ENCODE data around the gene IGIP.

The IGIP gene

DNA sequence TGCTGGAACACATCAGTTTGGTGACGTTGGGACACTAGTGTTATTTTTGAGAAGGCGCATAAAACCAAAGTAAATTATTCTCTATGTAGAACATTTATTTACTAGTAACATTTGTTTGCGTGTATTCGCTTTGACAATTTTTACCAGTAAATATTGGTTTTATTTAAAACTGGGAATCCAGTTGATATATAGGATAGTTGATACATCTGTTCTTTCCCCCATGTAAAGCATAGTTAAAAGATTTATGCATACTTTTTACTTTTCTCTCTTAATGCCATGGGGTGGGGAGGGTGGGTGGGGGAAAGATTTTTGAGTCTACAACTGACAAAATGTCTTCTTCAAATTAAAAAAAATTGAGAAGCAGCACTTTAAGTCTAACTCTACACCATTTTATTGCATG, at the start of gene IGIP:
TSS of gene IGIP (plus strand) at position 301 of the 400 bp plus-strand sequence. CDS start 2,540 bp downstream, outside the sequence.
- no peak for DNase-seq

DNA sequence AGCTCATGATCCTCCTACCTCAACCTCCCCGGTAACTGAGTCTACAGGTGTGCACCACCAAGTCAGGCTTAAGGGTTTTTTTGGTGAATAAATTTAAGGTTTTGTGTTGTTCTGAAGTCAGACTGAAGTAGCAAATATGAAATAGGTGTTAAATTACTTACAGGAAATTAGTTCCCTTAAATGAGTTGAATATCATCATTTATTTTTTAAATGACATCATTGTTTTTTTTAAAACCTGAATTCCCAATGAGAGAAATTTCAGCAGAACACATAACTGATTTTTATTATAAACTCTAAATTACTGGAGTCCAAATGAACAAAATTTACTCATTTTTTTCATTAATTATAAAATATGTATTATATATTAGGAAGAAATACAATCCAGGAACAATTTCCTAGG, 49.6 kb upstream of the IGIP start:
- no peak for DNase-seq

DNA sequence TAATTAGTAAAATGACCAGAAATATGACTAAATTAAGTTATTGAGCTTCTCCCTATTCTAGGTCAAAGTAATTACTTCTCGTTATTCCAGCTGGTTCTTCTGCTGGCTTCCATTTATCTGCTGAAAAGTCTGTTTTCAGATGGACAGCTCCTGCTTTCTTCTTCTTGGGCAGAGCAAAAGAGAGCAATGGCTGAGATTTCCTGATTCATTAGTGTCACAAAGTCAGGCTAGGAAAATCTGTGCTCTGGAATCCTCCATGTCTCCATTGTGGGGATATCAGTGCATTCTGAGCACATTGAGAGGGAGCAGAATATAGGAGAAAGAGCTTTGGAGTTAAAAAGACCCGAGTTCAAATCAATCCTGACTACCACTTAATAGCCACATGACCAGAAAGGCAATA, 48.9 kb upstream of the IGIP start:
- no peak for DNase-seq

DNA sequence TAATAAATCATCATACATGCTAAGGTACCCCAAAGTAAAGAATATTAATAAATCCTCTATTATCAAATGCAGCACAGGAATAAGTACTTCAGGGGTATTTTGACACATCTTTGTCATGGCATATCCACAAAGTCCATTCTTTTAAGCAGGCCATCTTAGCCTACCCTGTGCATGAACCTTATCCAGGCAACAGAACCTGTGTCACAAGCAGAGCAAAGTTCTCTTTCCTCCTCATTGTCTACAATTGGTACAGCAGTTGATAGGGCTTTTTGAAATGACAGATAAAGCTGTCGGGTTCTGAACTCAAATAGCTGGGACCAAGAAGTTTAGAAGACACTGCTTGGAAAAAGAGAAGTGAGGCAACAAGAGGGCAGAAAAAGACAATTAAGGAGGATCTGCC, 42.6 kb upstream of the IGIP start:
- DNase-seq = no peak

DNA sequence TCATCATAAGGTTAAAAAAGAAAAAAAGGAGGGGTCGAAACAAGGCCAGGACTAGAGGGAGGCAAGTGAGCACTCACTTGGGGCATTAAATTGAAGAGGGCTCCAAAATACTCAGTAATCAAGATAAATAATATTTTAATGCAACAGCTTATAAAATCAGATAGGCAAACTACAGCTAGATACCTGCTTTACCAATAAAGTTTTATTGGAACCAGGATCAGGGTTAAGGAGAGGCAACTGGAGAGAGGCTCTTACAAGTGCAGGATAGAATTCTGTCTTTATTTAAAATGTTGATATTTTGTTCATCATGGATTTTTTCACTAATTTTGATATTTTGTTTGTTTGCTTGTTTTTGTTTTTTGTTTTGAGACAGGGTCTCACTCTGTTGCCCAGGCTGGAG, 42.1 kb upstream of the IGIP start:
- no peak for DNase-seq

DNA sequence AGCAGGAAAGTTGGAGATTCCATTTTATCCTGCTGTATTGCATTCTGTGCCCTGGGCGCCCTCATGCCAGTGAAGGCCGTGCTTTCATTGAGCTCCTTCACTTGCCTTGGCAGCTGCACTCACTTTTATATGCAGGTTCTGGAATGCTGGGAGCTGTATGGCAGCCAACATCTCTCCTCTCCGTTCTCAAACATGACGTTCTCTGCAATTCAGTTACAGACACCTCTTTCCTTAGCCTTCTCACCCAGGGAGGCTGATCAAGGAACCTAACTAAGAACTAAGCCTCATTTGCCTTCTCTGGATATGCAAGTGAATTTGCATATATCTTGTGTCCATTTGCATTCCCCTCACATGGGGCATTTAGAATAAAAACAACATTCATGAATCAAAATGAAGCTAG, 41.2 kb upstream of the IGIP start:
- DNase-seq = no peak

DNA sequence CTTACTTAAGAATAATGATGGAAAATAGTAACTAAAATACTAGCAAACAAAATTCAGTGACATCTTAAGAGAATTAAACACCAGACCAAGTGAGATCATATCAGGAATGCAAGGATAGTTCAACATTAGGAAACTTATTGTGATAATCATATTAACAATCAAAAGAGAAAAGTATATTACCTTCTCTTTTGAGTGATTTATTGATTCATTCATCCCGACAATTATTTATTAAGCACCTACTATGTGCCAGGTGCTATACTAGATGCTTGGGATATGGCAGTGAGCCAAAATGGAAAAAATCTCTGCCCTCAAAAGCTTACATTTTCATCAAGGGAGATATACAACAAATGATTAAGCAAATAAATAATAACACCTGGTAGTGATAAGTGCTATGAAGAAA, 35.5 kb upstream of the IGIP start:
- no peak for DNase-seq

DNA sequence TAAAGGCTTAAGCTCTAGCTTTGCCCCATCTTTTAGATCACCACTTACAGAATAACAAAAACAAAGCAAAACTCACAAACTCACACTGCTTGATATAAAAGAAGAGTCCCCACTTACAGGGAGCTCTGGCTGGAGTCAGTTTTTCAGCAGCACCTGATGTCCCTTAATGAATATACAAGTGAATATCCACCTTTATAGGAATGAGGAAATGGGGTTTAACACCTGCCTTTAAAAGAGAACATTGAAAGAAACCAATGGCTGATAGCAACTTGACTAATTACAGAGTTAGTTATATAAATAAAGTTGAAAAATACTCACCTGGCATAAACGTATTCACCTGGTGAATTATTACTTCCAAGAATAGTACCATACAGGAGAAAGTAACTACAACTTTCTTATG, 32.6 kb upstream of the IGIP start:
- DNase-seq = no peak

DNA sequence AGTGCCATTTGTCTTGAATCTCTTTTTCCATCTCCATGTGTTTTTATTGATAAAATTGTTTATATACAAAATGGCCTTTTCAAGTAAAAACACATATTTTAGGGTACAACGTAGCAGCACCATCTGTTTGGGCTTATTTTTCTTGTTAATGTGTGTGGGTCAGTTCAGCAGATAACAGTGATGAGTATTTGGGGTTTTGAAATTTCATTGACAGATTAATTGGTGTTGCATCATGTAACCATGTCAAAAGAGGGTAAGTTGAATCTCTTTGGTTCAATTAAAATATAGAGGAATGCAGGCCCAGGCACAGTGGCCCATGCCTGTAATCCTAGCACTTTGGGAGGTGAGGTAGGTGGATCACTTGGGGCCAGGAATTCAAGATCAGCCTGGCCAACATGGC, 31.9 kb upstream of the IGIP start:
- no peak for DNase-seq

DNA sequence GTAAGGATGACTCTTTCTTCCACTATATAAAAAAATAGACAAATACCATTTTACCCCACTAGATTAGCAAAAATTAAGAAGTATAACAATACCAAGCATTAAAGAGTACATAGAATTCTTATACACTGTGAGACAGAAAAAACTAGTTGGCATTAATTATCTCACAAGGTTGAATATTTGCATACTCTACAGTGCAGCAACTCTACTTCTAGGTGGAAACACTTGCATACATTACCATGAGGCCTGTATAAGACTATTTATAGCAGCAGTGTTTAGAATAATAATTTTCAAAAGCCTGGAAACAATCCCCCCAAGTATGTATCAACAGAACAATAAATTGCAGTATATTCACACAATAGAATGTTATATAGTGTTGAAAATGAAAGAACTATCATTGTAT, 30.8 kb upstream of the IGIP start:
- no peak for DNase-seq

DNA sequence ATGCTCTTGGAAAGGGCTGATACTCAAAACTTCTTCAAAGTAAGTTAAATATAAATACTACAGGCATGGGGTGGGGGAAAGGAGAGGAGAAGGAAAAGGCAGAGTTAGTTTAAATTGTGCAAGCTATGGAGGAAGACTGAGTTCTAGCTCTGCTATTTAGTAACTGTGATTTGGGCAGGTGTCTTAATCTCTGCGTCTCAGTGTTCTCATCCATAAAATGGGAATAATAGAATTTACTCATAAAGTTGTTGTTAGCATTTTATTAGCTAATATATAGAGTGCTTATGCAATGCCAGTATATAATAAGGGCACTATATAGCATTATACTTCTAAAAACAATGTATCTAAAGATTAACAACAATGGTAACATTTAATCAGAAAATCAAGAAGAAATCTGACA, 24.6 kb upstream of the IGIP start:
- DNase-seq = no peak

DNA sequence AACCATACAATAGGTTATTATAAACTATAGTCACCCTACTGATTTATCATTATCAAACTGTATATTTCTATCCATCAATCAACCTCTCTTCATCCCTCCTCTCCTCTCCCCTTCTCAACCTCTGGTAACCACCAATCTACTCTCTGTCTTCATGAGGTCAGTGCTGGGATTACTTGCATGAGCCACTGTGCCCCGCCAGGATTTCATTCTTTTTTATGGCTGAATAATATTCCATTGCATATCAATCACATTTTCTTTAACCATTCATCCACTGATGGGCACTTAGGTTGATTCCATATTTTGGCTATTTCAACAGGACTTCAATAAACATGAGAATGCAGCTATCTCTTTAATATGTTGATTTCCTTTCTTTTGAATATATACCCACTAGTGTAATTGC, 22.6 kb upstream of the IGIP start:
- no peak for DNase-seq

DNA sequence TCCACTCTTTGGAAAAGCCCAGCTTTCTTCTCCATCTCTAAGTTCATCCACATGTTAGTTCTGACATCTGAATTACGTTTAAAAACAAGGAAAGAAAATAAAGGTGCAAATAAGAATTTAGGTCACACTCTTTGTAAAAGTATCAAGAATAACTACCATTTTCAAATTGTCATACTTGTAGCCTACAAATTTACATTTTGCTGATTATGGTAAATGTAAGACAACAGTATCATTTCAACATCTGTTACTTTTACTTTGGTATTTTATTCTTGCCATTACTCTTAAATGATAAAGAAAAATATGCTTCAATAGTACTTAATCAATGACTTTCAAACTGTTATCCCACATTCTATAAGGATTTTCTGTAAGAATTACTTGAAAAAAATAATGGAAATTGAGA, 21.6 kb upstream of the IGIP start:
- DNase-seq = no peak

DNA sequence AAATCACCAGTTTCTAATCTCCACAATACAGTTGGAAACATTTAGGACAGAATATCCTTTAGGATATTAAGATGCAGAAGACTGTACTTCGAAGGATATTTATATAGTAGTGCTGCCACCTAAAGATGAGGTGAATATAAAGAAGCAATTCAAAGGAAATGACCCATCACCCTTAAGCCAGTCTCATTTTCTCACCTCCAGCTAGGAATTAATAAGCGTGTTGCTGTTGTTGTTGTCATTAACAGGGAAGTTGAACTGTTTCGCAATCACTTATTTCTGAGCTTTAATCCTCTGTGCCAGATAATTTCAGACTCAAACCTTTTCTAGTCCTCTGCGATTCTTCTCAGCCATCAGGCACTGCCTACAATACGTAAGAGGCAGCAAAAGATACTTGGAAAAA, 19.6 kb upstream of the IGIP start:
- no peak for DNase-seq

DNA sequence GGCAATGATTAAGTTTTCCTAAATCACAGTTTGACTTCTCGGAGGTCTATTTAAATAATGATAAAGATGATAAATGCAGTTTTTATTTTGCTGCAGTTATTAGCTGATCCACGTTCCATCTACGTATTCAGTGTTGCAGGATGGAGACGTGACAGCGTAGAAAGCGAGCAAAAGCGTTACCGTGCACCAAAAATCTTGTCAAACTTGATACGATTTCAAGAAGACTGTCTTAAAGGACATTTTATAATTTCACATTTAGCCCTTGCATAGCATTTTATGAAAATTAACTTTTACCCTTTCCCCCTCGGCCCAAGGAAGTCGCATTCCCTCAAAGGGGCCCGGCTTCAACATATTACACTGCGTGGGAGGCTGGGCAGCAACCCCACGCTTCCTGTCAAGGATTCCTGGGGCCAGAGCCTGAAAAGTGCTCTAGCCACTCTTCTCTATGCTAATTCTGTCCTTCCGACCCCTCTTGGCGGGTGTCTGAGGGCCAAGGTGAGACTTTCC, 18.9 kb upstream of the IGIP start:
- no peak for DNase-seq

DNA sequence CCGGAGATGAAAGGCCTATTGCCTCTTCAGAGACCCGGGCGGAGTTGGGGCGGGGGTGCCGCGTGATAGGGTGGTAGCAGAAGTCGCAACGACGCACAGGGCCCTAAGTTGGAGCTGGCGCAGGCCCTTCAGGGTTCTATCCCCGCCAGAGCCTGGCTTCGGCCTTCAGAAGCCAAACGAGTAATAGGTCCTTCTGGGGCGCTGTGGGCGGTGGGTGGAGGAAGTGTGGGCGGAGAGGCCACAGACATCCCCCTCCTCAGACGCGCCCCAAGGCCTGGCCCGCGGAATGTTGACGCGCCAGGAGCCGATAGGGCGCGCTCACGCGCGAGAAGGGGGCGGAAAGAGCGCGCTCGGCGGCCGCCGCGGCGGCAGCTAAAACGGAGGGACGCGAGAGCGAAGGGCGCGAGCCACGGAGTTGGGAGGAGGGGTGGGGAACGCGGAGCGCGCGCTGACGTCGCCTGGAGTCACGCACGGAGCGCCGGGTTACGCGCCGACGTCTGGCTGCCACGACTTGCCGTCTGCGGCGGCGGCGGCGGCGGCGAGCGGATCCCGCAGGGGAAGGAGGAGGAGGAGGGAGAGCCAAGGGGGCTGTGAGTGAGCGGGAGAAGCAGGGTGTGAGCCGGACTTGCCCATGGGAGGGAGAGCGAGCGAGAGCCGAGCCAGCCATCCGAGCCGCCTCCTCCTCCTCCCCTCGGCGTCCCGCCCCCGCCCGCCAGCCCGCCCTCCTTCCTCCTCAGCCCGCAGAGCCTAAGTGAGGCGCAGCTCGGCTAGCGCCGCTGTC, 18.2 kb upstream of the IGIP start:
- peak; percentile 91 for DNase-seq

DNA sequence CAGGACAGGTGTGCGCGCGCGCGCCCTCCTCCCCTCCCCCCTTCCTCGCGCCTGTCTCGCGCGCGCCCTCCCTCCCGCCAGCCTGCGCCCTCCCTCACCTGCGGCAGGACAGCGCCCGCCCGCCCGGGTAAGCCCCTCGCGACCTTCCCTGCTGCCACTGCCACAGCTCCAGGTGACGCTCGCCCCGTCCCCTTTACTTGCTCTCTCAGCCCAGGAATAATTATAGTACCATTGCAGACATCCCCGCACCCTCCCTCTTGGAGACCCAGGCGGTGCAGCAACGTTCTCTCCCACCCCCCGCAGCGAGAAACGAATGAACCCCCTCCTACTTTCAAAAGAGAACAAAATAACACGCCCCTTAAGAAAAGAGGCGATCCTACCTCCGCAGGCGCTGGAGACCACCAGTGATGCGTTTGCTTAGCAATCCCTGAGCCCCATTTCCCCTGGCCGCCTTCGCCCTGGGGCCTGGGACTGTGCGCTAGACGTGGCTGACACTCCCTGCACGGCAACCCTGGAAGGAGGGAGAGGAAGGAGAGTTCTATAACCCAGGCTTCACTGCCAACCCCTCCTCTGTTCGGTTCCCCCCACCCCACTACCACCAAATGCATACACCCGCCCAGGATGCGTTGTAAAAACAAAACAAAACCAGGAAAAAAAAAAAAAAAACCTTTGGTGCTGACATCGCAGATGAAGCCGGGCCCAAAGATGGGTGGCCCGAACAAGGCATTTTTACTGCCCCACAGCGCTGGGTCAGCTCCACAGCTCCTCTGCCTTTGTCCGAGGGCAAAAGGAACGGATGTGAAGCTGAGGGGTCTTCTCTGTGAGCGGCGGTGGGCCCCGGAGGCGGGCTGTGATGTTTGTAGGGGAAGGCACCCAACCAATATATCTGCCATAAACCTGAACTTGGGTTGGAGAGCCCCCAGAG, 17.4 kb upstream of the IGIP start:
- DNase-seq = peak; percentile 14

DNA sequence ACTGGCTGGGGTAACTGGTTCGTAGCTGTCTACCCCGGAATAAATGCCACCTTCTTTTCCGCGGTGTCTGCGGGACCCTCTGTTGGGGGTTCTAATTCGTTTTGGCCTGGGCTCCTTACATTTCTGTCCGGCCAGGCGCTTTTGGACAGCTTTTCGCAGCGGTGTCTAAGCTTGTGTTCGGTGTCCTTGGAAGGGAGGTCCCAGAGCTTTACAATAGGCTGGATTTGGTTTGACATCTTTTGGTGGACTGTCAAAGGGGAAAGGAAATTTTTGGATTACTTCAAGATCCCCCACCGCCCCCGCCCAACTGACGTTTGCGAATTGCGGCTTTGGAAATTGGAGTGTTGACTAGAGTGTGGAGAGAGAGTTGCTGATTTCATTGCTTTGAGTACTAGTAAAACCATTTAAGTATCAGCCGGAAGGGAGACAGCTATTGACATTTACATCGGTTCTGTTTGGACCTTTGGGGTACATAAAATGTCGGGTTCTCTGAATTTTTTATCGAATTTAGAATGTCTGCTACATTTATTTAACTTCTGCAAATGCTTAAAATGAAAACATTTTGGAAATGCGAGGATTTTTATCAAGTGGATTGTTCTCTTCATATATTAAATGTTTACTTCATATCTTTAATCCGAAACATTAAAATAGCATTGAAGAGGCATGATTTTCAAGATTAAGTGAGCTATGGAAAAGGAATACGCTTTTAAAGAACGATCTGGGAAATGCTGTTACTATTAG, 16.5 kb upstream of the IGIP start:
- DNase-seq = no peak

DNA sequence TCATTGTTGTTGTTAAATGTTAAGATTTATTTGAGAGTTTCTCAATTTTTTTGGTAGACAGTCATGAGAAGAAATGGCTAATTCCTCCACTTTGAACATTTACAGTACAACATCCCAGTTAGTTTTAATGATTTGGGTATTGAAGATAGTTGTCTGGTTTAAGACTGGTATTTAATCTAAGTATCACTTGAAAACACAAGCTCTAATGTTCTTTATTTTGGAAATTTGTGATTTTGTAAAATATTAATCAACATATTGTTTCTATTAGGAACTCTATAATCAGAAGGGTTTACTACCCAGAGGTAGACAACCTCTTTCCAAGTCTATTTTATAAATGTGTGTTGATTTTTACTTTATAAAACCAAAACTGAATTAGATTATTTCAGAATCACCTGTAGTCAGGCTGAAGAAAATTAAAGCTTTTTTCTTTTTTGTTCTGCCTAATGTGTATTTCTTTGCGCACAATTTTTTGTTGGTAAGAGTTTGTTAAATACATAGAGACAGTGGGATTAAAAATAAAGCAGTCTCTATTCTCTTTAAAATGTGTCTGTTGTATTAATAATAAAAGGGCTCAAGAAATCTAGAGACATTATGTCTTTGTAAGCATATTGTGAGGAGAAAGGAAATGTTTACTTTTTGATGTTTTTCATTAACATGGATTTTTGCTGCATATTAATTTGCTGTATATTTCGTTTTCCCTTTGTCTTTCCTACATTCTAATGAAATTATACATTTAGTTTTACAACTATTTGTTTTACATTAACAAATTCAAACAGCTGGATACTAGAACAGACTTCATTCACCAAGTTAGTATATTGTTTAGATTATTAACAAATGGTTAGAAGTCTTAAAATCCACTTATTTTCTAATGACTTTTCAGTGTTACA, 15.7 kb upstream of the IGIP start:
- no peak for DNase-seq

DNA sequence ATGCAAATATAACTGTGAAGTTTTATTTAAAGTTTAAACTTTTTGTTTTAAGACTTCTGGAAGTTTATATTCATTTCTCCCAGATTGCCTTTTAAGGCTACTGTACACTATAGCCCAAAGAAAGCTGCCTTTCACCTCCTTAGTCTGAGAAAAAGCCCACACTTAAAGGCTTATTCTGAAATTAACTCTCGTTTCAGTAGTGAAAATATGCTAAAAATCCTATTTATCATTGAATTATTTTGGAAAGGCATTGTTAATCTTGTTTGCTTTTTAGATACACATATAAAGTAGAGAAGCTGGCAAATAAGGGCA, 15.1 kb upstream of the IGIP start:
- no peak for DNase-seq

DNA sequence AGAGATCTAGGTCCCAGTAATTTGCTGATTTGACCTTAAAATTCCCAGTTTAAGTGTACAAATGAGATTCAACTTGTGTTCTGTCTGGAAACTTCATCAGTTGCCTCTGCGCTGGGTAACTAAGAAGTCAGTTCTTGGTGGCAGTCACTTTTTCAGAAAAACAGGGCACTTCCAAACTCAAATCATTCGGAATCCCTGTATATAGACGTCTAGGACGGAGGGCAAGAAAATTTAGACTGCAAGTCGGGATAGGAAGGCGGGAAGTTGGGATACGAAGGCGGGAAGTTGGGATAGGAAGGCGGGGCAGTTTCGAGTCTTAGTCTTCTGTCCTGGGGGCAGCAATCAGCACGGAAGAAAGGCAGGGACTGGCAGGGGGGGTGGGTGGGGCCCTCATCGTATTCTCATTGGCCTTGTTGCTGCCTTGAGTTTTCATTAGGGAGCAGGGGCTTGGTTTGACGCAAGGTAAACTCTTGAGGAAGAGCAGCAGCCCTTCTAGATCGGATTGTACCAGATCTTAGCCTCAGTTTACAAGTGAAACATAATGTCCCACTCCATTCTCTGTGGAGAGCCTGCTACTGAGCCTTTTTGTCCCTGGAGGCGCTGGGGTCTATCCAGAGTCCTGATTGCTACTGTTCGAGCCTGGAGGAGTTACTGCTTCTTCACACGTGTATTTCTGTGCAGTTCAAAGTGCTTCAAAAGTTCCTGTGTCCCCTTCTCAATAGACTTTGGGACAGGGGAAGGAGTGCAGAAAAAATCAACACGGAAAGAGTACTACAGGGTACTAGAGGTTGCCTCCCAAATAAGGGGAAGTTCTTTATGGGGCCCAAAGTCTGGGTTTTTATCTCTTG, 14.5 kb upstream of the IGIP start:
- no peak for DNase-seq
